Measurements from ENCODE around the gene IKZF5.

GRCh38 chr10:123043409-123043925 is 34.9 kb upstream of the IKZF5 start:
- TF ChIP-seq POLR2A (IDR thresholded peaks at IDR 0.05; ENCODE audit: low read depth, low read length), result no peak
- TF ChIP-seq POLR2AphosphoS5 (IDR thresholded peaks at IDR 0.05; ENCODE audit: low read depth, low read length), result no peak
- TF ChIP-seq PAX5 (IDR thresholded peaks at IDR 0.05; ENCODE audit: insufficient read depth, low read length, severe bottlenecking), result no peak
- no peak for TF ChIP-seq TAF1 (IDR thresholded peaks at IDR 0.05; ENCODE audit: low read depth, low read length)

Data from GM12891 (cell line).